Measurements from ENCODE around the gene IFNAR1.

GRCh38 chr21:33378081-33378480 lies 53.3 kb downstream of the IFNAR1 start:
- TF ChIP-seq EZH2phosphoT487 (conservative IDR thresholded peaks at IDR 0.05; ENCODE audit: low read length) (no peak), CTCF (IDR thresholded peaks at IDR 0.05; ENCODE audit: insufficient read depth, low read length, poor library complexity, severe bottlenecking) (no peak)
